Activated CD8-positive, alpha-beta memory T cell treated with anti-CD3 and anti-CD28 coated beads for 1 hour (primary cell): ENCODE measurements around the gene ALDH1A2.
"Not testable (repeated sequence)": the region's sequence is repeated elsewhere in the genome, so short reads cannot be mapped to it uniquely, and the experiment has no call there.

Experiments
- DNase-seq, 2 donors: peaks; one replicate each; pipeline ENCODE4 v3.0.0-alpha.2; 2020; ENCODE audit warnings: low read depth in 1 of 2; ENCODE audit errors: extremely low read depth in 1 of 2

ALDH1A2 gene

DNA sequence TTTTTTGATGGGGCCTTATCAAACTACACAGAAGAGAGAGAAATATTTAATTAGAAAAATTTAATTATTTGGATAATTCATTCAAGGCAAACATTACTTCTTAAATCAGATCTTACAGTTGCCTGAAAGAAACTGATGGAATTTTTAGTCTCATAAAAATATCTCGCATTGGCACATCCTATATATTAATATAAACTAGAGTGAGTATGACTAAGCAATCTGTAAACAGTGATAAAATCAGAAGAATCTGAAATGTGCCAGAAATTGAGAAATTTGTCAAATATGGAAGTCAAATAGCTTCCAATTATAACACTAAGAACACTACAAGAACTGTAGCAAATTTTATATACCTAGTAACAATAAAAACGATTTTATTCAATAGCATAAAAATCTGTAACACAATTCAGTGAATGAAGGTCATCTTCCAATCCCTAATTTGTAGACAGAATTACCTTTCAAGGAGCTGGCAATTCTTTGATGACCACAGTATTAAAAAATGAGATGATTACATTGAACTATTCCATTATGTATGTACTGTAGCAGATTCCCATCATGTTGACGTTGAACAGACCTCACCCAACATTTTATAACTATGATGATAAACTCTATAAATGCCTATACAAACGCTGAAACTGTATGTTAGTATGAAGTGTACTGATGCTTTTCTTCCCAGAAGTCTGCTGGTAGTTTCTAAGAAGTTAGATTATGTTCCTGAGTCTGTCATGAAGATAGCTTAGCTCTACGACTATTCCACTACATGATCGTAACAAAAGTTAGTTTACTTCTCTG lies 63.0 kb downstream of the ALDH1A2 start:
- no peak for DNase-seq

DNA sequence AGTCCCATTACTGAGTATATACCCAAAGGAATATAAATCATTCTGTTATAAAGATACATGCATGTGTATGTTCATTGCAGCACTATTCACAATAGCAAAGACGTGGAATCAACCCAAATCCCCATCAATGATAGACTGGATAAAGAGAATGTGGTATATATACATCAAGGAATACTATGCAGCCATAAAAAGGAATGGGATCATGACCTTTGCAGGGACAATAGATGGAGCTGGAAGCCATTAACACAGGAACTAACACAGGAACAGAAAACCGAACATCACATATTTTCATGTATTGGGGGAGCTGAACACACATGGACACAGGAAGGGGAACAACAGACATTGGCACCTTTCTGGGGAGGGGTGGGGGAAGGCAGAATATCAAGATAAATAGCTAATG lies 65.8 kb downstream of the ALDH1A2 start:
- DNase-seq = not testable (repeated sequence)

DNA sequence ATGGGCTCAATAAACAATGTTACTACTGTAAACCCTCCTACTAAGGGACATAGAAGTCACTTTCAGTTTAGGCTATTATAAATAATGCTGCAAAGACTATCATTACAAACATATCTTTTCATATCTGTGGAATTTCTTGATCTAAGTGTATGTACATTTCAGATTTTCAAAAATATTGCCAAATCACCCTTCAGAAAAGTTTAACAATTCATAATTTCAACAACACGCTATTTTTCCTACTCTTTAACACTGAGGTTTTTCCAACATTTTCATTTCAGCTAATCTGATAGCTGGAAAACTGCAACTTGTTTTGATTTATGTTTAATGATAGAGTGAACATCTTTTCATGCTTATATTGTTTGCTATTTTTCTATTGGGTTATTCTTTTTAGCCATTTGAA lies 69.0 kb downstream of the ALDH1A2 start:
- no peak for DNase-seq

DNA sequence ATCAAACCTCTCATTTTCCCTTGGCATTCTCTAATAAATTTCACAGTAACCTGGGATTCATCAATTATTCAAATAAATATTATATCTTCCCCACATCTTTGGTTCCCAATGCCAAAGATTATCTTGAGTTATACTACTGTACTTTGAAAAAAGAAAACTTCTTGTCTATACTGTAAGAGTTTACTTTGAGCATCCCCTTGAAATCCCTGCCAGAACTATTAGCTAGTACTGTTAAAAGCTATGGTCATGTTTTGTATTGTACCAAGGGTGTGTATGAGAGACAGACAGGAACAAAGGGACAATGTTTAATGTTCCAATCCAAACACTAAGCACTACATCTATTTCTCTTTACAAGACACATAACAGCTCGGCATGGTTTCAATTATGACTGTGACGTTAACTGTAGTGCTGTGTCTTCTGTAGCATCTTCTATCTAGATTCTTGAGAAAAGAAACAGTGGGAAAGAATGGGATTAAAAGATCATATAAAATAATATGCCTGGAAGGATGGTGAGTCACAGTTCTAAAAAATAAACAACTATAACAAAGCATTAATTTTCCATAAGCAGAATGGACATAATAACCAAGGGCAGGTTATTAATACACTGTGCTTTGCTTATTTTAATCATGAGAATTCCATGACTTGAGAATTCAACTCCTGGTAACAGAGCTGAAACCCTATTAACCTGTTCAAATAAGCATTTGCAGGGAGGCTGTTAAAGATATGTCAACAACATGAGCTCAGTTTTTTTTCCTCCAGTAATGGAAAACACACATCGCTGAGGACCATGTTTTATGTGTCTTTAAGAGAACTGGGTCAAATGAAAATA lies 71.1 kb downstream of the ALDH1A2 start:
- no peak for DNase-seq

DNA sequence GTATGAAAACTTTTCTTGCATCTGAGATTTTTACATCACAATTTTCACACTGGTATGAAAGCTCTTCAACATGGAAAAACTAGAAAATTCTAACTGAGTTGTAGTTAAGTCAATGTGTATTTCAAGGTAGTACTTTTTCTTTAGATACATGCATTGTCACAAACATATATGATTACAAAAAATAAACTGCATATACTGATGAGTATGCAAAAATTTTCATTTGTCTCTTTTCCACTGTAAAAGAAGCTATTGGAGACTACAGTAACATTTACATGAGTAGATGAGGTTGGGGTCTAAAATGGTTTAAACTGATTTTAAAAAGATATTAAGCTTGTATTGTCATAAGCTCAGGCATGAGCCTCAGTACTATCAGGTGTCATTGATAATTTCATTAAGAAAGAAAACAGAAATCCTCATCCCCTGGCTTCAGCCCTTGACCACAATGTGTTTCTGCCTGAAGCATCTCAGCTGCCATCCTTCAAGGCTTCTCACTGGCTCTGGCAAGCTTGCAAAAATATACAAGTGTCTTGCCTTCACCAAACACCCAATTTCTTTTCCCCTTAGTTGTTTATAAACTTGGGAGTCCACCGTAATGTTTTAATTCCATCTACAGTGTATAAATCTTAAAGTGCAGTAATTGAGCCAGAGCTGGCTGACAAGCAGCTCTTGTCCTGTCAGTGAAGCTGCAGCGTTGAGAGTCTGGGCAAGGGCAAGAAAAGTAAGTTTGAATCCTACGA lies 71.9 kb downstream of the ALDH1A2 start:
- no peak for DNase-seq

DNA sequence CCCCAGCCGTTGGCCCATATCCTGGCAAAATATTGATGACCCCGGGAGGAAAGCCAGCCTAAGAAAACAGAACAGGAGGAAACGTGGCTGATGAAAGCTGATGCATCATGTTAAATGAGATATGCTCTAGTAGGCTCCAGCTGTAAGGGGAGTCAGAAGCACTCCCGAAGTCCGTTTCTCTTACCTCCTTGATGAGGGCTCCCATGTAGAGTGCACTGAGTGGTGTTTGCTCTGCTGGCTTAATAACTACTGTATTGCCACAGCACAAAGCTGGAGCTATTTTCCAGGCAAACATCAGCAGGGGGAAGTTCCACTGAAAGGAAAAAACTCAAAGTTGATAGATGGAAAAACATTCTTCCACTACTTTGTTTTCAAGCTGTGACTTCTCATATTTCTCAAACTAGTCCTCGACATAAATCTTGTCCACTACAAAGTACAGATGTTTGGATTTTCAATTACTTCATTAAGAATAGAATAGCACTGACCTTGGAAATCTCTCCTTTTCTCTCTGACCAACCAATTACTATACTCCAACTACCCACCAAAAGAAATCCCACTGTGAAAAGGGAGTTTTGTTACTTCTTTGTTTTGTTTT lies 72.7 kb downstream of the ALDH1A2 start:
- DNase-seq = no peak

DNA sequence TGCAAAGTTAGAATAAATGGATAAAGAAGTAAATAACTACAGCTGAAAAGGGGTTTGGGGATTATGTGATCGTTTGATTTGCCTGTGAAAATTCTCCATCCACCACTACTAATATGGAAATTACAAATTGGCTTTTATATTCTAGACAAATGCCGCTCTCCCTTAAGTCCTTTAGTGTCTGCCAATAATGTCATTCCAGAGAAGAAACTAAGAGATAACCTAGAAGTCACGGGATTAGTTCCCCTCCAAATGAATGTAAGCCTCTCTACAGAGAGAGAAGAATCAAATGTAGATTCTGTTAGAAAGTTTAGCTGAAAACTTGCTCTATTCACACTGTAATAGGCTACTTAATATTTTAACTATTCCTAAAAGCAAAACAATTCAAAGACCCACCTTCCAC lies 92.0 kb downstream of the ALDH1A2 start:
- no peak for DNase-seq

DNA sequence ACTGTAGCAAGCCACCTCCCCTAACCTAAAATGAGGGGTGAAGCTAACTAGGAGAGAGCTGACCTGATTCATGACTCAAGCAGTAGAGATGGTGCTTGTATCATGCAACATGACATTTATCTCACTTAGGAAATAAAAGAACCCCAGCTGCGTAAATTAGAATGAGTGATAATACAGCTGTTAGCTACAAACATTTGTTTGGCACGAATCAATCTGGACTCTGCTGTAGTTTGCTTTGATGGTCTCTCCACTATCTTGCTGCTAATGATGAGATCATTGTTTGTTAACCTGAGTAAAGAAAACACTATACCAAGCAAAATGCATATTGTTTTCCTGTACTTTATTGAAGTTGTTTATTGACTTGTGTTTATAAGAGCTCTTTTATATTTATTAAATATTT lies 92.6 kb downstream of the ALDH1A2 start:
- DNase-seq = no peak

DNA sequence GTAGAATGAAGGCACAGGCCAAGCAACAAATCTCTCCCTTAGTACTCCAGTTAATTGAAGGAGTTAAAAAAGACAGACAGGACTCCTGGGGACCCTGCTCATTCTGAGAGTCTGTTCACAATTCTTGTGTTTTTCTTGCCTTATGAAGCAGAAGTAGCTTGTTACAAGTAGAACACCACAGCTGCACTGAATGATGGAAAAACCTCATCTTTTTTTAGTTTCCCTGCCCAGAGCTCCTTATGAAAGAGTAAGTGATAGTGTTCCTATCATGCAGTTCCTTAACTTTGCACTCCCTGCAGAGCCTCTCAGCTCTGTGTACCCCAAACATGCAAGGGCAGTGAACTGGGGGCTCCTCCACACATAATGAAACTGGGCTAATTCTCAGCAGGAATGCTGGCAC lies 95.5 kb downstream of the ALDH1A2 start:
- no peak for DNase-seq

DNA sequence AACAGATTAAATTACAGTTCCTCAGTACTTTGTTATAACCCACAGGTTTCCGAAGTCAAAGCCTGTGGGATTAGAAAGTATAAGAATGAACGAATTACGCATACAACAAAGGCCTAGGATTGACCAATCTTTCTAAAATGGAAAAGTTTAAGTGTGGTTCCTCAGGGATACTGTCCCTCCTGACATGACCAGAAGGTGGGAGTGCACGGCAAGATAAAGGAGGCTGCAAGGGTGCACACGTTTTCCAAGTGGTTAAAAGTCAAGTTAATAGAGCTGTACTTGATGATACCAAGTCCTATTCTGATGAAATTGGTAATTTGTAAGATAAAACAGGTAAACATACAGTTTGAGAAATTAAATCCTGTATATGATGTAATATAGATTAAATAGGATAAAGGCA lies 96.2 kb downstream of the ALDH1A2 start:
- DNase-seq = no peak

DNA sequence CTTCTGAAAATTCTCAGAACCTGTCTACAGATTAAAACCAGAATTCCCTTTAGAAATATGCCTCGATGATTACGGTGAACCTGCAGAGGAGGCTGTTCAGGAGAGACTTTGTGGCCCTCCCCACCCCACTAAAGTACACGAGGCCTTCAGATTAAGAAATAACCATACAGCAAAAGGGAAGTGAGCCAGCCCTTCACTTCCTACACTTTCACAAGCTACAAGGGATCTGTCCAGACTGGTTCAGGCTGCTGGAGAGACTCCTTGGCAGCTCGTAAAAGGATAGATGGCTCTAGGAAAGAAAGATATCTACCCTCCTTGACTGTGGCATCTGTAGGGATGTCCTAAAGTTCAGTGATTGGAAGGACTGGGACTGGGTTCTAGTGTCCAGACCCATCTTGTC lies 102.6 kb downstream of the ALDH1A2 start:
- no peak for DNase-seq

DNA sequence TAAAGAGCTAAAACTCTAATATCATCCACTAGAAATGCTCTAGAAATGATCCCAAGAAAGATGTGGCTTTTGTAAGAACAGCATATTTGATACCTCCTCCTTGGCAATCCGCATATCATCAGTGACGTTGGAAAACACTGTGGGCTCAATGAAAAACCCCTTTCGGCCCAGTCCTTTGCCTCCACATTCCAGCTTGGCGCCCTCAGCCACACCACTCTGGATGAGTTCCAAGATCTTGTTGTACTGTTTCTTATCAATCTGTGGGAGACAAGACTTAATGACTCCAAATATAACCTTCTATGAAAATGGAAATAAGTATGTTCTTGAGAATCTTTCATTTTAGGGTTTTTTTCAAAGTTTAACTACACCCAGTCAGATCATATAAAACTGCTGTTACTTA lies 103.6 kb downstream of the ALDH1A2 start:
- DNase-seq = no peak

DNA sequence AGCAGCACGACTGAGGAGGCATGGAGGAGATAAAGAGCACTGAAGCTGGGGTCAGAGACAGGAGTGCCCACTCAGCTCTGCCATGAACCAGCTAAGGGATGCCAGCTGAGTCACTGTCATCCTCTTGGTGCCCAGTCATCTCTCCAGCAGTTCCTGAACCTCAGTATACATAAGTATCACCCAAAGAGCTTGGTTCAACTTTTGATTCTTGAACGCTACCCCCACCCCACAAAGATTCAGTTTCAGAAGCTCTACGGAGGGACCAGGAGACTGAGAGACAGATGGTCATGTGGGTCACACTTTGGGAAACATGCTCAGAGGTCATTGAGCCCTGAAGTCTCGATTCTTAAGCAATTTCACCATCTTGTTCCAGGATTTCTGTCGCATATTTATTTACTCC lies 108.4 kb downstream of the ALDH1A2 start:
- no peak for DNase-seq

DNA sequence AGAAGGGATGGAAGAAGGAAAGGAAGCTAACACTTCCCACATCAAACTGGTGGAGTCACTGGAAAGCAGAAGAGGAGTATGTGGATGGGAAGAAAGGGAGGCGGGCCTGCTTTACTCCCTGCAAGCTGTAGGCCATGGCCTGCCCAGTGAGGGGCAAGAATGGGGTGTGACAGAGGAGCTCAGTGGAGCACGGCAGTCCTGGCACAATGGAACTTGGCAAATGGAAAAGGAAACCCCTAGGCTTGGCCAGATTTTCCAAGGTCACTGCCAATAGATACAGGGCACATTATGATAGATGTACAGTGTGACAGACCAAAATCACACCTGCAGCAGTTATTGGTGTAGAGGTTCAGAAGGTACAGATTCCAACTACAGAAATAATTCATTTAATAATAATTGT lies 111.6 kb downstream of the ALDH1A2 start:
- no peak for DNase-seq

DNA sequence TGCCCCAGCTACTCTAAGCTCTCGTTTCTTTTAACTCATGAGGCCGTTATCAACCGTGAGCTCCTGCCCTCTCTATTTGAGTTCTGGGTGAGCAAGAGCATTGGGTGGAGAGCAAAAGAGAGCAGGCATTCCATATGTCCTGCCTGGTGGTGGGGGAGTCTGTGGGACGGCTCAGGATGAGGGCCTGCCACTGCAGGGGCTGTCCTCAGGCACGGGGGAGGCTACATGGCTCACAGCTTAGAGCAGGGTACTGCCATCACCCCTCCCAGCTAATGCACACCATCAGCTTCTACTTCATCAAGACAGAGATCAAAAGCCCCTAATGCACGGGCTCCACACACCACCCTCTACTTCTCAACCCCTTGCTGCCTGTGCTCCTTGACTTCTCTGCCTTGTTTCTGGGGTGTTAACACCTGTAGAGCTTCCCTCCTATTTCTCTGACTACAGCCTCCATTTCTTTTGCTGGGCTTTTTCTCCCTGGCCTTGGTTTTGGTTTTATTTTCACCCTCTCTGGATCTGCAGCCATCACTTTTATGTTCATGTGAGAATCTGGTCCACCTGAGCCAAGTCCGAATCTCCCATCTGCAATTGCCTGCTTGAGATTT lies 114.1 kb downstream of the ALDH1A2 start:
- DNase-seq = no peak

DNA sequence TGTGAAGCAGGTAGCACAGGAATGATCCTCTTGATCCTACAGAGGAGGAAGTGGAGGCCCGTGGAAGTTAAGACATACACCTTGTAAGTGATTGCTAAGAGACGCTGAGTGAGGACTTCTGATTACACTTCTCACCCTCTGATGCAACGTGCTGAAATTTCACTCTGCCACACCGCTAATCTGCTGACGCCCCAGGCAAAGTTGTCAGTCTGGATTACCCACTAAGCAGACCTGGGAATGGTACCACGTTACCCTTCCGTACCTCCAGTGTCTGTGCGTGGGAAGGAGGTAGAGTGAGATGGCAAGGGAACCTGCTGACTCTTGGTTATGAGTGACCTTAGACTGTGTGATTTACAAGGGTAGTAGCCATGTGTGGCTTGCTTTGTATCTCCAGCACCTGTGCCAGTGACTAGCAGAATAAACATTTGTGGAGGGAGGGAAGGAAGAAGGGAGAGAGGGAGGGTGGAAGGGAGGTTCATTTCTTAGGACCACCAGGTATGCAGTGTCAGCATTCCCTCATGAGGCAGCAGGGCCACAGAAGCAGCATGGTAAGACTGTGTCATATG lies 115.0 kb downstream of the ALDH1A2 start:
- DNase-seq = no peak

DNA sequence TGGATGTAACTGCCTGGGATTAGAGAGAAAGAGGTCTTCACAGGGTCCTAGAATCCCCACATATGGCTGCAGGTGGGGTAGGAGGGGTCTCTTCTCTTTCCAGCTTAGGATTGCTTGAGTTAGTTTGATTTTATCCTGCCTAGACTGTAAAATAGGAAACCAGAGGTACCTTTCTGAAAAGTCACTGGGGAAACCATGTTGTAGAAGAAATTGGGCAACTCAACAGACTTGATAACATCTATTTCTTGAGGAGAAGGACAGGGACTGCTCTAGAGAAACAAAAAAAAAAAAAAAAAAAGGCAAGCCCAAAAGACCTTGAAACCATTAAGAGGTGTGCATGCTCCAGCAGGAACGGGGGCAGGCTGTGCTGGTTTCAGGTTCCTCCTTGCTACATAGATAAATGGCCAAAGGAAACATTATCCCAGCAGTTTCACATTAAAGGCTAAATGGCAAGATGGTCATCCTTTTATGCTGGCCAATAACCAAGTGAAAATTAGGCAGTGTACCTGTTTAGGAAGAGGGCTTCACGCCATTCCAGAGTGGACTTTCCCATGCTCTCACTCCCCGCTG lies 116.1 kb downstream of the ALDH1A2 start:
- DNase-seq = no peak

DNA sequence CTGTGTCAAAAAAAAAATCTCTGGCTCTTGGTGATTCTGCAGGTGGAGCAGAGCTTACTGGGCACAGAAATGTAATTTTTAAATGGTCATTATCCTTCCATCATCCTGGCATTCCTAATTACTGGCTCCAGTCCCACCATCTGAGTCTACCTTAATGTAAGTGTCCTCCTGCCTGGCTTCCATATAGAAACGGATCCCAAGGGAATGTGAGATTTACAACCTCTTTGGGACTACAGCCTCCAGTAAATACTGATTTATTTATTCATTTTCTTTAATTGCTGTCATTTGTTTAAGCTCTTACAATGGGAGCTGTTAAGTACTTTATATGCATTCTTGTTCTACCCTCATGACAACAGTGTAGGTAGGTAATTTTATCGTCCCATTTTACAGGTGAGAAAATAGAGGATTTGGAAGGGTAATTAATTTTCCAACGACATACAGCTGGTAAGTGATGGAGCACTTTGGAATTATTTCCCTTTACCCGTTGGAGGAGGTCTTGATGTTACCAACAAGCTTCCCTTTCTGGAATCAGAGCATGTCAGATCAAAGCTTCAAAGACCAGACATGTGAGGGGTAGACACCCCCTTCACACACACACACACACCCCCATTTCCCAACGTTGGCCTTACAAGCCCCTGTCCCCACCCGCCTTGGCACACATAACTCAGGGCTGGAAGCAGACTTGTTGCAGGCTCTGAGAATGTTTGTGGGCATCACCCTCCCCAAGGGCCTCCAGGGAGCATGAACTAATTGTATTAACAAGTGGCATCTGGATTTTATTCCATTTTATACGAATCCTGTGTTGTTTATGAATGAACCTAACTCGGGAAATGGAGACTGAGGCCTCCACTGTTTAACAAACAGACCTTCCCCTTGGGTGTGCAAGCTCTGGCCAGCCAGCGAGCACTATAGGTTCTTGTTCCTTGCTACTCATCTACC lies 116.9 kb downstream of the ALDH1A2 start:
- DNase-seq = no peak

DNA sequence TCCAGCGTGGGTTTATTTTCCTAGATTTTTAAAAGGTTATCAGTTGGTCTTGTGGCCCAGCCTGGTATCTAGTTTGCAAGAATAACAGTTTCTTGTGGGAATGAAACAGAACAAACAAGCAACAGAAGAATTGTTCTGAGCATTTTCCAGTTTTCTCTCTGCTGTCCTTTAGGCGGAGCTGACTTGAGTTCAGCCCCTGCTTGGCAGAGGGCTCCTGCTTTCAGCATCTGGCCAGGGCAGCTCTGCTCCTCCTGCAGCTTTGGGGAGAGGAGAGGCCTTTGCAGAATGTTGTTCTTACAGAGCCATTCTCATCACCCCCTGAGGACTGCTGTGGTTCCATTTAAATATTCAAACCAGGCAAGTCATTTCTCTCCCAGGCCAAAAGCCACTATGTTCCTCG lies 117.7 kb downstream of the ALDH1A2 start:
- DNase-seq = no peak
